Peyer's patch (tissue), 4 donors: ENCODE measurements around the gene DNAJB11.

Experiments used
- CTCF ChIP-seq, 6 experiments: fragments of 450-650 bp in 4 of 6; fragments of 200-600 bp in 2 of 6; sonication (generic) in 1 of 6; IDR thresholded peaks; one replicate each; pipeline ENCODE4 v1.5.1; 2017 to 2019; ENCODE audit warnings: antibody characterized with exemption in 6 of 6, mild to moderate bottlenecking in 3 of 6, moderate library complexity in 1 of 6
- POLR2A ChIP-seq, 2 donors: fragments of 450-650 bp; IDR thresholded peaks; one replicate each; pipeline ENCODE4 v1.5.1; 2017; ENCODE audit warnings: antibody characterized with exemption in 2 of 2, mild to moderate bottlenecking in 2 of 2, moderate library complexity in 2 of 2

GRCh38 chr3:186564586-186564985, 5.9 kb upstream of the DNAJB11 start:
- no peak for TF ChIP-seq CTCF (IDR thresholded peaks at IDR 0.05)
- no peak for TF ChIP-seq POLR2A (IDR thresholded peaks at IDR 0.05)
